Neutrophil (primary cell): Measurements from ENCODE around the gene JCAD.
A peak's percentile ranks its signal among the peaks of the same experiment; 100 is the strongest.
"Not testable (repeated sequence)": the region's sequence is repeated elsewhere in the genome, so short reads cannot be mapped to it uniquely, and the experiment has no call there.

Experiments
- H3K27ac ChIP-seq: fragments of 200-600 bp; sonication (generic); 2 replicates; pipeline ENCODE4 v1.5.1; 2016; ENCODE audit warnings: mild to moderate bottlenecking, moderate library complexity
- H3K27me3 ChIP-seq: fragments of 200-600 bp; sonication (generic); 2 replicates; pipeline ENCODE4 v1.6.0; 2016; ENCODE audit warnings: mild to moderate bottlenecking
- H3K36me3 ChIP-seq: fragments of 200-600 bp; sonication (generic); 2 replicates; pipeline ENCODE4 v1.5.1; 2017
- H3K4me1 ChIP-seq, 2 experiments: fragments of 200-600 bp in 1 of 2; sonication (generic) in 1 of 2; 1 replicate in 1 of 2; 2 replicates in 1 of 2; pipeline versions ENCODE4 v1.5.1 to v1.6.1; 2013 to 2016; ENCODE audit warnings: low read depth in 1 of 2, low read length in 1 of 2, mild to moderate bottlenecking in 1 of 2, moderate library complexity in 1 of 2; ENCODE audit not compliant: control insufficient read depth in 1 of 2, insufficient read depth in 1 of 2
- H3K4me3 ChIP-seq, 2 experiments: fragments of 200-600 bp in 1 of 2; sonication (generic) in 1 of 2; 1 replicate in 1 of 2; 2 replicates in 1 of 2; pipeline ENCODE4 v1.5.1; 2013 to 2016; ENCODE audit warnings: low read depth in 1 of 2, low read length in 1 of 2, mild to moderate bottlenecking in 1 of 2, moderate library complexity in 1 of 2
- H3K9me3 ChIP-seq: fragments of 200-600 bp; sonication (generic); 2 replicates; pipeline ENCODE4 v1.5.1; 2016
- TF ChIP-seq, protein P1 (sequence below): fragments of 200-600 bp; sonication (generic); IDR thresholded peaks from 2 replicates; pipeline ENCODE4 v1.5.1; 2016; ENCODE audit warnings: antibody characterized with exemption

The JCAD gene

DNA sequence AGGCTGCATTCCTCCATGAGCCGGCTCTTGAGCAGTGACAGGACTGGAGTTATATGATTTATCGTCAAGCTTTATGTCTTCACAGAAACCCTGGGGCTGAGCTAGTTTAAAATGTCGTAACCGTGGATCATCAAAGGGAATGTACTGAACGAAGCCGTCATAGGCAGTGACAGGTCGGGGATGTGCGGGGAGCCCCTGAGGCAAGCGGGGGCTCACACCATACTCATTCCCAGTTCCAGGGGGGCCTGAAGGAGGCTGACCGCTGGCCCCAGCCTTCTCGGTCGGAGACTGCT is 30.7 kb downstream of the JCAD start:
- Histone ChIP-seq H3K27ac (peak overlapping the region; percentile 88), H3K27me3 (no peaks in the 10 kb centered on the region), H3K4me1 (peaks cover 36 to 40% of the 10 kb centered on the region in 2 experiments), H3K36me3 (no peaks in the 10 kb centered on the region), H3K9me3 (no peaks in the 10 kb centered on the region), H3K4me3 (no peak overlapping the region)
- TF ChIP-seq, protein P1, sequence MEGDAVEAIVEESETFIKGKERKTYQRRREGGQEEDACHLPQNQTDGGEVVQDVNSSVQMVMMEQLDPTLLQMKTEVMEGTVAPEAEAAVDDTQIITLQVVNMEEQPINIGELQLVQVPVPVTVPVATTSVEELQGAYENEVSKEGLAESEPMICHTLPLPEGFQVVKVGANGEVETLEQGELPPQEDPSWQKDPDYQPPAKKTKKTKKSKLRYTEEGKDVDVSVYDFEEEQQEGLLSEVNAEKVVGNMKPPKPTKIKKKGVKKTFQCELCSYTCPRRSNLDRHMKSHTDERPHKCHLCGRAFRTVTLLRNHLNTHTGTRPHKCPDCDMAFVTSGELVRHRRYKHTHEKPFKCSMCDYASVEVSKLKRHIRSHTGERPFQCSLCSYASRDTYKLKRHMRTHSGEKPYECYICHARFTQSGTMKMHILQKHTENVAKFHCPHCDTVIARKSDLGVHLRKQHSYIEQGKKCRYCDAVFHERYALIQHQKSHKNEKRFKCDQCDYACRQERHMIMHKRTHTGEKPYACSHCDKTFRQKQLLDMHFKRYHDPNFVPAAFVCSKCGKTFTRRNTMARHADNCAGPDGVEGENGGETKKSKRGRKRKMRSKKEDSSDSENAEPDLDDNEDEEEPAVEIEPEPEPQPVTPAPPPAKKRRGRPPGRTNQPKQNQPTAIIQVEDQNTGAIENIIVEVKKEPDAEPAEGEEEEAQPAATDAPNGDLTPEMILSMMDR: no peak

DNA sequence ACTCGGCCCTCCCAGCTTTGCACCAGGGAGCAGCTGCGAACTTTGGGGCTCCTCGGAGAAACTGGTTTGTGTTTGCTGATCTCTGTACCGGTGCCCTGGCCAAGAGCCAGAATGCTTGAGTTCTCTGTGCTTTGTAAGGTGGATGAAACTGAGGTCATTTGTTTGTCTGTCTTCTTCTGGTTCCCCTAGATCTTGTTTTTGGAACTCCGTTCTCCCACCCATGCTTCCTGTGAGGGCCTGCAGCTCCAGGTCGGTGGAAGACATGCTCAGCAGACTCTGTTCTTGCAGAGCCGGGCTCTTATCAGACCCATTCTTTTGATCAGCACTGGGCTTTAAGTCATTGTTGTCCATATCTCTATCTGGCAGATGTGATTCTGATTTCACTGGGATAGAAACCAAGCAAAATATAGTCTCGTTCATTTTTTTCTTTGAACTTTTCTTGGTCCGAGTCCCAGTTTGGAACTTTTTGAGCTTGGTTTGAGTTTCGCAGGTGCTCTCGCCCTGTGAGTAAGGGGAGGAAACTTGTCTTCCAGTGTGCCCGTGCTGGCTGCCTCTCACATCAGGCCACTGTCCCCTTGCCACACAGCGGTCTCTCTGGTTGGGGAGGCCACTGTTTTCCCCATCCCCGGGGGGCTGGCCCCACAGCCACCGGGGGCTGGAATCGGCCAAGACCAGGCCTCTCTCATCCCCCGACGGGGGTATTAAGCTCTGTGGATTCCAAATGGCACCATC is 31.2 kb downstream of the JCAD start:
- Histone ChIP-seq H3K36me3 (no peaks in the 10 kb centered on the region), H3K4me1 (peaks cover 36 to 40% of the 10 kb centered on the region in 2 experiments), H3K27me3 (no peaks in the 10 kb centered on the region), H3K27ac (peak overlapping the region; percentile 88), H3K9me3 (no peaks in the 10 kb centered on the region), H3K4me3 (peak overlapping the region; percentile 59 to 61)
- TF ChIP-seq, protein P1: no peak

DNA sequence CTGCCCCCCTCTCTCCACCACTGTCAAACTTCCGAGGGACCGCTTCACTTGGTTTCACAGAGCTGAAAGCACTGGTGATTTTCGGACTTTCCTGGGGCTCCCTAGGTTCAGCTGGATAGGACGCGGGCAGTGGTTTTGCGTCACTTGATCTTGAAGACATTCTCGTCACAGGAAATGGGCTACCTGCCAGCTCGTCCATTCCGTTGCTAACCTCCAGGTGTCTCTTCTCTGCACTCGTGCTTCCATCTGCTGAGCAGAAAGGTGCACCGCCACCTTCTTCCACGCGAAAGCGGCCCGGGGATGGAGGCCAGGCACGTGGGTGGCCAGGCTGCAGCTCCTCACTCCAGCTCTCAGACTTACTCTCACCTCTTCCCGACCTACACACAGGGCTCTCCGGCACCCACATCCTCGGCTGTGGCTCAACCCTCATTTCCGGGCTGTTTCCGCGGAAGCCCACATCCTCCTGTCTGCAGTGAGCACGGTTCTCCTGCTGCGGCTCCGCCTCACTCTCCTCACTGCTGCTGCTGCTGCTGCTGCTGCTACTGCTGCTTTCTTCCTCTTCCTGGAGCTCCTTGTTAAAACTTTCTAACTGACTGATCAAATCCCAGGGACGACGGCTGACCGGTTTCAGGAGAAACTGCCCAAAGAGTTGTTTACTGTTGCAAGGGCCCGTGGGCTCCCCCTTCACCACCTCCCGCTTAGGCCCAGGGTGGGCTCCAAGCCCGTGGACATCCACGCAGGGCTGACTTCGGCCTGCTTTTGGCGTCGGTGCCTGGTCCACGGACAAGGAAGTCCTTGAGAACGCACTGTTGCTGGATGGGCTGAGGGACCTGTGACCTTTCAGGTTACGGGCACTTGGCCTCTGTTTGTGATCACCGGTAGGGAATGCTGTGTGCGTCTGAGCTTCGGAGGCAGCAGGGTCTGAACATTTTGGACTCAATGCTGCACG is 32.1 kb downstream of the JCAD start:
- peaks cover 36 to 40% of the 10 kb centered on the region in 2 experiments for H3K4me1 ChIP-seq
- no peaks in the 10 kb centered on the region for H3K9me3 ChIP-seq
- no peaks in the 10 kb centered on the region for H3K36me3 ChIP-seq
- TF ChIP-seq, protein P1: no peak
- peak overlapping the region; percentile 59 to 61 for H3K4me3 ChIP-seq
- H3K27ac ChIP-seq: peak overlapping the region; percentile 88
- no peaks in the 10 kb centered on the region for H3K27me3 ChIP-seq

DNA sequence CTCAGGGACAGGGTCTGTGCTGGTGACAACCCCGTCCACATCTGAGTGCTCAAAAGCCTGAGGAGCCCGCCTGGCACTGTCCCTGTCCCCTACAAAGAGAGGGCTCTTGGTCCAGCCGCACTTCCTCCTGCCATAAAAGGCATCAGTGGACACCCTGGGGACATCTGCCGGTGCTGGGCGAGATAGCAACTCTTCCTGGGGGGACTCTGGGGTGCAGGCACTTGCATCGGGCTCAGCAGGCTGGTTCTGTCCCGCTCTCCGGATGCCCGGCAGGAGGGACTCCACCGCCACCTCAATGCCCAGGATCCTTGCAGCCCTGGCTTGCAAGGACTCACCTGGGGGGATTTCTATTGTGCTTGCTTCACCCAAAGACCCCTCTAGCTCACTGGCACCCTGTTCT is 32.8 kb downstream of the JCAD start:
- H3K36me3 ChIP-seq: no peaks in the 10 kb centered on the region
- peak overlapping the region; percentile 59 to 61 for H3K4me3 ChIP-seq

DNA sequence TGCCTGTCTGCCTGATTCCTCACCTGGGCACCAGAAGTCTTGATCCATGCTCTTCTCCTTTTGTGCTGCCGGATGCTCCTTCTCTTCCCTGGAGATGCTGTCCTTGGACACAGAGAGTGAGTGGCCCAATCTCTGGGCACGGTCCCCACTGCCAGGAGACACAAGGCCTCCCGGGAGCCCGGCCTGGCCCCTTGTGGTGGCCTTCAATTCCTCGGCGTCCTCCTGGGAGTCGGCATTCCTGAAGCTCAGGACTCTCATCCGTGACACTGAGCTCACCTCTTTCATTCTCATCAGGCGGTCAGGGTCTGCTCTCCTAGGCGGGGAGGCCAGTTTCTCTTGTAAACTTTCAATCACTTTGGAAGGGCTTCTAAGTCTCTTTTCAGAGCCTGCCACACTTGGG is 33.3 kb downstream of the JCAD start:
- Histone ChIP-seq H3K4me3 (no peak overlapping the region), H3K27ac (peak overlapping the region; percentile 88), H3K9me3 (no peaks in the 10 kb centered on the region), H3K4me1 (peaks cover 36 to 40% of the 10 kb centered on the region in 2 experiments), H3K27me3 (no peaks in the 10 kb centered on the region), H3K36me3 (no peaks in the 10 kb centered on the region)
- TF ChIP-seq, protein P1: no peak

More for the DNA sequence above, 32.8 kb downstream of the JCAD start:
- TF ChIP-seq, protein P1: no peak
- Histone ChIP-seq H3K4me1 (peaks cover 36 to 40% of the 10 kb centered on the region in 2 experiments), H3K27ac (peak overlapping the region; percentile 88), H3K9me3 (no peaks in the 10 kb centered on the region), H3K27me3 (no peaks in the 10 kb centered on the region)

DNA sequence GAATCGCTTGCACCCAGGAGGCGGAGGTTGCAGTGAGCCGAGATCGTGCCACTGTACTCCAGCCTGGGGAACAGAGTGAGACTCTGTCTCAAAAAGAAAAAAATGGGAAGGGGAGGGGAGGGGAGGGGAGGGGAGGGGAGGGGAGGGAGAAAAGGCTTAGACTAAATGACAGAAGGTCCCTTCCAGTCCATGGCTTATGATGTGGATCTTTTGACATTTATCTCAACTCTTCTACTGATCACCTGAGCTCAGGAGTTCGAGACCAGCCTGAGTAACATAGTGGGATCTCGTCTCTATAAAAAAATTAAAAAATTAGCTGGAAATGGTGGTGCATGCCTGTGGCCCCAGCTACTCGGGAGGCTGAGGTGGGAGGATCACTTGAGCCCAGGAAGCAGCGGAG is 34.0 kb downstream of the JCAD start:
- not testable (repeated sequence) for H3K36me3 ChIP-seq, H3K27me3 ChIP-seq
- H3K4me1 ChIP-seq: peaks cover 36 to 40% of the 10 kb centered on the region in 2 experiments

More for the DNA sequence above, 34.0 kb downstream of the JCAD start:
- H3K4me3 ChIP-seq, H3K9me3 ChIP-seq, H3K27ac ChIP-seq: not testable (repeated sequence)
